Esophagus muscularis mucosa (tissue), 4 donors: Measurements from ENCODE around the gene TMEM190. TPM values are rescaled to one million over a fixed set of nuclear protein-coding genes. Genes with fewer than 3 reads are reported as not detected.
"Not testable (repeated sequence)": the region's sequence is repeated elsewhere in the genome, so short reads cannot be mapped to it uniquely, and the experiment has no call there.

Source experiments
- DNase-seq: peaks from one replicate; pipeline ENCODE4 v3.0.0-alpha.2; 2017; ENCODE audit errors: extremely low spot score
- H3K27ac ChIP-seq, 4 donors: fragments of 200-600 bp; sonication (generic); replicated peaks in 1 of 4; 1 replicate in 3 of 4; 2 replicates in 1 of 4; pipeline ENCODE4 v1.5.1; 2016 to 2019; ENCODE audit warnings: mild to moderate bottlenecking in 1 of 4
- H3K27me3 ChIP-seq, 4 donors: fragments of 200-600 bp; sonication (generic); one replicate each; pipeline versions ENCODE4 v1.5.1 to v1.6.0; 2016 to 2019
- H3K36me3 ChIP-seq, 4 donors: fragments of 200-600 bp; sonication (generic); one replicate each; pipeline ENCODE4 v1.5.1; 2016 to 2019
- H3K4me1 ChIP-seq, 4 donors: fragments of 200-600 bp; sonication (generic); one replicate each; pipeline ENCODE4 v1.5.1; 2016 to 2019
- H3K4me3 ChIP-seq, 4 donors: fragments of 200-600 bp; sonication (generic); 1 replicate in 2 of 4; 2 replicates in 2 of 4; pipeline ENCODE4 v1.5.1; 2016 to 2019; ENCODE audit warnings: mild to moderate bottlenecking in 4 of 4, moderate library complexity in 1 of 4
- H3K9me3 ChIP-seq, 4 donors: fragments of 200-600 bp; sonication (generic); 1 replicate in 3 of 4; 2 replicates in 1 of 4; pipeline ENCODE4 v1.5.1; 2016 to 2019
- EP300 ChIP-seq: sonication (generic); formaldehyde crosslinking; IDR thresholded peaks from one replicate; pipeline ENCODE4 v1.6.1; 2017; ENCODE audit warnings: antibody characterized with exemption
- POLR2A ChIP-seq: fragments of 450-650 bp; IDR thresholded peaks from one replicate; pipeline ENCODE4 v1.6.1; 2017; ENCODE audit warnings: antibody characterized with exemption, moderate library complexity, mild to moderate bottlenecking, low read depth
- POLR2AphosphoS5 ChIP-seq, 2 donors: sonication (generic); formaldehyde crosslinking; IDR thresholded peaks; one replicate each; pipeline ENCODE4 v1.6.1; 2017; ENCODE audit warnings: antibody characterized with exemption in 2 of 2
- WGBS: methylation state at CpG from one replicate; pipeline ENCODE4 v1.1.5; 2018; 5-methylcytosine and 5-hydroxymethylcytosine counted together
- intact Hi-C: fragments of 100-400 bp; cut with DNase I; formaldehyde crosslinking; loops from one replicate; pipeline ENCODE4 v1.15.1; 2023
- total RNA-seq, 4 donors: library from RNA; depleted of rRNA; stranded (reverse); fragments of >200 nt; gene quantifications; one replicate each; pipeline versions ENCODE4 v1.1.0 to v1.2.1, GENCODE V29; 2016
- TF ChIP-seq, protein P1 (sequence below), 3 experiments: fragments of 200-600 bp in 2 of 3; fragments of 450-650 bp in 1 of 3; sonication (generic) in 2 of 3; IDR thresholded peaks; one replicate each; pipeline ENCODE4 v1.5.1; 2017 to 2019; ENCODE audit warnings: antibody characterized with exemption in 3 of 3, mild to moderate bottlenecking in 2 of 3, moderate library complexity in 1 of 3

The TMEM190 gene
- total RNA-seq, 4 donors from 2014 or later, result not detected

DNA sequence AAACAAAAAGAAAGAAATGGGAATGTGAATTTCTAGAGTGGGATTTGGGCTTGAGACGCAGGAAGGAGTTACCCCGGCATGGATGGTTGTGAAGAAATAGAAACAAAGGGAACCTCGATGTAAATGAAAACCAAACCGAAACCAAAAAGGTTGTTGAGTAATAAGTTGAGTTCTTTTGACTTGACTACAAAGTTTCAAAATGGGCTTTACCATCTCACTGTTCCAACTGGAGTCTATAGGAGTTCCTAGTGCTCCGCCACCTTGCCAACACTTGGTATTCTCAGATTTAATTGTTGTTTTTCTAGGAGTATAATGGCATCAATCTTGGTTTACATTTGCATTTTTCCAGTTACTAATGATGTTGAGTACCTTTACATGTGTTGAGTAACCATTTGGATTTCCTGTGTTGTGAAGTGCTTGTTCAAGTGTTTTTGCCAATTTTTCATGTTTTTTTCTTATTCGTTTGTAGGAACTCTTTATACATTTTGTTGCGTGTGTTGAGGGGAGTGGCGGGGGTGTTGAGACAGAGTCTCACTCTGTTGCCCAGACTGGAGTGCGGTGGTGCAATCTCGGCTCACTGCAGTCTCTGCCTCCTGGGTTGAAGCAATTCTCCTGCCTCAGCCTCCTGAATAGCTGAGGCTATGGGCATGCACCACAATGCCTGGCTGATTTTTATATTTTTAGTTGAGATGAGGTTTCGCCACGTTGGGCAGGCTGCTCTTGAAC, 21.7 kb downstream of the TMEM190 start:
- H3K4me3 ChIP-seq, result no peak overlapping the region
- 84% methylated on average over 12 of the region's 12 CpGs for WGBS
- no peaks in the 10 kb centered on the region for H3K4me1 ChIP-seq
- no peaks in the 10 kb centered on the region for H3K9me3 ChIP-seq
- intact Hi-C loops, result no loop called here
- peaks cover 23 to 32% (median 31%) of the 10 kb centered on the region in 4 donors for H3K36me3 ChIP-seq
- H3K27me3 ChIP-seq, result no peaks in the 10 kb centered on the region
- no peak for DNase-seq
- H3K27ac ChIP-seq, result no peak overlapping the region
- TF ChIP-seq POLR2AphosphoS5 (IDR thresholded peaks at IDR 0.05) (no peak), POLR2A (no peak)

DNA sequence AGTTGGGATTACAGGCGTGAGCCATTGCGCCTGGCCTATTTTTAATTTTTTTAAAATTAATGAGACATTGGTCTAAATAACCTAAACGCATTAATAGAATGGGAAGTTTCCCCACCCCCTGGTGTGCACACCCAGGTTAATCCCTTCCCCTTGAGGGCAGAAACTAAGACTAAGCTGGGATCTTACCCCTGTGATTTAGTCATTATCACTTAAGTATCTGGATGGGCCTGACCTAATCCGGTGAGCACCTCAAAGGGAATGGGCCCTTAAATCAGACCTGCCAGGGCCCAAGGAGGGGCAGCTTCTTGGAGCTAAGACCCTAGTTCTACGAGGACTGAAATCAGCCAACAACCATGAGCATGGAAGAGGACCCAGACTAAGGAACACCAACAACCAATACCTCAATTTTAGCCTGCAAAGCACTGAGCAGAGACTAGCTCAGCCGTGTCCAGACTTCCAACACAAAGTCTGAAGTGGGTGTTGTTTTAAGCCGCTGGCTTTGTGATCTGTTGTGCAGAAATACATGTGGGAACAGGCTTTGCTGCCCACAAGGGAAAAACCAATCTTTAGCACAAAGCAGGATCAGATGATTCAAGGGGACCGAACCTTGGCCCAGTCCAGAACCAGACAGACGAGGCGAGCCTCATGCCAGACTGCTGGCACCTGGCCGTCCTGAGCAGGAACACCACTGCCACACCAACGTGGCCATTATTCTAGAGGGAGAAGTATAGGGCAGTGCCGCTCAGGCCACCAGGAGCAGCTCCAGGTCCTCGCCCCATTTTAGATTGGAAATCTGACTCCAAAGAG, 23.9 kb downstream of the TMEM190 start:
- no peak overlapping the region for H3K27ac ChIP-seq
- H3K4me1 ChIP-seq, result peaks cover 0 to 4% (median 2%) of the 10 kb centered on the region in 4 donors
- H3K4me3 ChIP-seq, result no peak overlapping the region
- no peak for TF ChIP-seq POLR2AphosphoS5 (IDR thresholded peaks at IDR 0.05)
- TF ChIP-seq POLR2A, result no peak
- TF ChIP-seq, protein P1, sequence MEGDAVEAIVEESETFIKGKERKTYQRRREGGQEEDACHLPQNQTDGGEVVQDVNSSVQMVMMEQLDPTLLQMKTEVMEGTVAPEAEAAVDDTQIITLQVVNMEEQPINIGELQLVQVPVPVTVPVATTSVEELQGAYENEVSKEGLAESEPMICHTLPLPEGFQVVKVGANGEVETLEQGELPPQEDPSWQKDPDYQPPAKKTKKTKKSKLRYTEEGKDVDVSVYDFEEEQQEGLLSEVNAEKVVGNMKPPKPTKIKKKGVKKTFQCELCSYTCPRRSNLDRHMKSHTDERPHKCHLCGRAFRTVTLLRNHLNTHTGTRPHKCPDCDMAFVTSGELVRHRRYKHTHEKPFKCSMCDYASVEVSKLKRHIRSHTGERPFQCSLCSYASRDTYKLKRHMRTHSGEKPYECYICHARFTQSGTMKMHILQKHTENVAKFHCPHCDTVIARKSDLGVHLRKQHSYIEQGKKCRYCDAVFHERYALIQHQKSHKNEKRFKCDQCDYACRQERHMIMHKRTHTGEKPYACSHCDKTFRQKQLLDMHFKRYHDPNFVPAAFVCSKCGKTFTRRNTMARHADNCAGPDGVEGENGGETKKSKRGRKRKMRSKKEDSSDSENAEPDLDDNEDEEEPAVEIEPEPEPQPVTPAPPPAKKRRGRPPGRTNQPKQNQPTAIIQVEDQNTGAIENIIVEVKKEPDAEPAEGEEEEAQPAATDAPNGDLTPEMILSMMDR (IDR thresholded peaks at IDR 0.05), result no peak
- no peak for TF ChIP-seq EP300
- H3K36me3 ChIP-seq, result peaks cover 29 to 53% (median 51%) of the 10 kb centered on the region in 4 donors
- H3K9me3 ChIP-seq, result no peaks in the 10 kb centered on the region
- DNase-seq, result no peak
- 85% methylated on average over 11 of the region's 14 CpGs for WGBS
- H3K27me3 ChIP-seq, result no peaks in the 10 kb centered on the region
- intact Hi-C loops, result no loop called here

DNA sequence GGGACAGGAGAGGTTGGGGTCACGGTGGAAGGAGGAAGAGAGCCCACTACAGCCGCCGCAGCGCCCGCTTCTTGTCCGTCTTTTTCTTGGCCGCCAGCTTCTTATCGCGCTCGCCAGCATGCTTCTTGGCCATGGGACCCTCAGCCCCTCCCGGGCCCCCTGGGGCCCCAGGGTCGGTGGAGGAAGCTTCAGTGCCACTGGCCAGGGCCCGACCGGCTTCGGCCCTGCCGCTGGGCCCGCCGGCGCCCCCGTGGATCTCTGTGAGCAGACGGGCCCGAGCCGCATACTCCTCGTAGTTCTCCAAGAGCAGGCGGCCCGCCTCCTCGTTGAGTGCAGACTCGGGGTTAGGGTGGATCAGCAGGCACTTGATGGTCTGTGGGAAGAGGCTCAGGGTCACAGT, 24.8 kb downstream of the TMEM190 start:
- H3K36me3 ChIP-seq, result peaks cover 29 to 62% (median 56%) of the 10 kb centered on the region in 4 donors
- 84% methylated on average over 22 of the region's 28 CpGs for WGBS

DNA sequence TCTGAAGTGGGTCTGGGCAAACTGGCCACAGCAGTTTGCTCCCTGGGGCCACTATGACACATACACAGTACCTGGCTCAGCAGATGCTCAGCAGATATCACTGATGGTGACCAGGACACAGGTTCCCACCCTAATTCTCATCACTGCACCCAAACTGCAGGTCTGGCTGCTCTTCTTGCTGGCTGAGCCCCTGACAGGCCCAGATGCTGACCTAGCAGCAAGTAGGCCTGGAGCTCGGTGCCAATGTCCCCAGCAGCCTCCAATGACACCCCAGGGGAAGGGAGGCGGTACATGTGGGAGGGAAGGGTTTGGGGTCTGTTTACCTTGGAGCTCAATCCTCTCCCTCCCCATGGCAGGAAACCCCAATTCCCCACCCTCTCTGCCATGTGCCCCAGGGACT, 25.9 kb downstream of the TMEM190 start:
- no peak overlapping the region for H3K4me3 ChIP-seq
- H3K36me3 ChIP-seq, result peaks cover 29 to 62% (median 56%) of the 10 kb centered on the region in 4 donors
- H3K27ac ChIP-seq, result no peak overlapping the region
- TF ChIP-seq EP300 (no peak), POLR2A (no peak), POLR2AphosphoS5 (IDR thresholded peaks at IDR 0.05) (no peak)
- TF ChIP-seq, protein P1 (IDR thresholded peaks at IDR 0.05), result no peak
- no peak for DNase-seq
- intact Hi-C loops, result no loop called here
- peaks cover 10 to 24% (median 18%) of the 10 kb centered on the region in 4 donors for H3K4me1 ChIP-seq
- H3K9me3 ChIP-seq, result no peaks in the 10 kb centered on the region
- 86% methylated on average over 2 of the region's 2 CpGs for WGBS
- H3K27me3 ChIP-seq, result no peaks in the 10 kb centered on the region

More for the DNA sequence above, 24.8 kb downstream of the TMEM190 start:
- H3K27ac ChIP-seq, H3K27me3 ChIP-seq, H3K9me3 ChIP-seq, intact Hi-C loops, DNase-seq, H3K4me3 ChIP-seq: not testable (repeated sequence)
- peaks cover 3 to 13% (median 11%) of the 10 kb centered on the region in 4 donors for H3K4me1 ChIP-seq

DNA sequence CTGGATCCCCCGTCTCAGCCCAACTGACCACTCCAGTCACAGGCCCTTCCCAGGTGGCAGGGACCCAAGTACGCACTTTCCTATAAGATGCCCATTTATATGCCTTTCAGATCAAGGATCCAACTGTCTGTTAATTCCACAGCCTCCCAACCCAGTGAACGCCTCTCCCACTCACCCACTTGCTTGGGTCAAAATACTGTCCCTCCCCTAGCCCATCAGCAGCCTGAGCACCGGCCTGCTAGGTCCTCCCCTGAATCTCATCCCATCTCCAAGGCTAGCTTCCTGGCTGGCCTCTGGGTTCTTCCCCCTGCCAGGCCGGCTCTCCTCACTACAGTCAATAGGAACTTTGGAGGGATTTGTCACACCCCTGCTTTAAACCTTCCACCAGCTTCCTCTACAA, 29.0 kb downstream of the TMEM190 start:
- WGBS, result 83% methylated on average over 5 of the region's 5 CpGs
- DNase-seq, result no peak
- Histone ChIP-seq H3K27me3 (no peaks in the 10 kb centered on the region), H3K9me3 (no peaks in the 10 kb centered on the region), H3K27ac (no peak overlapping the region), H3K4me1 (peaks cover 14 to 28% (median 25%) of the 10 kb centered on the region in 4 donors), H3K36me3 (peaks cover 27 to 58% (median 52%) of the 10 kb centered on the region in 4 donors), H3K4me3 (no peak overlapping the region)
- intact Hi-C loops, result no loop called here
- TF ChIP-seq, protein P1 (IDR thresholded peaks at IDR 0.05), result no peak
- no peak for TF ChIP-seq POLR2A
- no peak for TF ChIP-seq POLR2AphosphoS5 (IDR thresholded peaks at IDR 0.05)
